ENCODE data around the gene SLC6A5. TPM values are rescaled to one million over a fixed set of nuclear protein-coding genes. Genes with fewer than 3 reads are reported as not detected.

Gene SLC6A5
- total RNA-seq, 1 experiment from 2014 or later = not detected

- Histone ChIP-seq H3K9ac (ENCODE audit: extremely low read depth, insufficient read length, low read length) (no peak overlapping the region), H4K20me1 (ENCODE audit: control insufficient read depth, insufficient read depth, insufficient read length) (no peaks in the 10 kb centered on the region), H2BK12ac (ENCODE audit: insufficient read length, low read depth, low read length) (no peak overlapping the region), H3K4me1 (ENCODE audit: insufficient read depth, low read length) (no peaks in the 10 kb centered on the region), H2BK5ac (ENCODE audit: insufficient read length, low read length) (no peak overlapping the region), H2AFZ (ENCODE audit: low read length) (no peak overlapping the region), H3K4ac (ENCODE audit: low read depth, low read length) (no peak overlapping the region), H2BK15ac (ENCODE audit: low read depth, low read length) (no peak overlapping the region), H3K23me2 (ENCODE audit: insufficient read length, low read depth, low read length, poor library complexity, severe bottlenecking) (no peaks in the 10 kb centered on the region), H3K27ac (ENCODE audit: insufficient read length, low read depth, low read length) (no peak overlapping the region), H2AK5ac (ENCODE audit: insufficient read length, low read length) (no peak overlapping the region), H3K4me2 (ENCODE audit: insufficient read depth, insufficient read length, low read length) (peak overlapping the region; percentile 41), H3K27me3 (ENCODE audit: insufficient read depth, low read length) (peaks cover 68% of the 10 kb centered on the region), H3K23ac (ENCODE audit: insufficient read length, low read depth, low read length) (no peak overlapping the region), H3K14ac (ENCODE audit: insufficient read depth, low read length) (no peak overlapping the region; the same call in 1 of the 2 replicates), H3K18ac (ENCODE audit: insufficient read length, low read depth, low read length) (no peak overlapping the region), H3K56ac (ENCODE audit: insufficient read length, low read depth, low read length) (no peak overlapping the region), H4K91ac (ENCODE audit: insufficient read length, low read depth, low read length) (no peak overlapping the region), H3K79me2 (ENCODE audit: insufficient read depth, low read length) (no peaks in the 10 kb centered on the region), H4K5ac (ENCODE audit: insufficient read length, low read depth, low read length) (no peak overlapping the region), H3K9me3 (ENCODE audit: control insufficient read depth, low read depth, low read length) (no peaks in the 10 kb centered on the region), H4K8ac (replicated peaks; ENCODE audit: insufficient read length, low read depth, low read length) (no peak overlapping the region), H2BK120ac (ENCODE audit: low read depth, low read length, poor library complexity, severe bottlenecking) (no peak overlapping the region), H3T11ph (ENCODE audit: low read length) (no peak overlapping the region), H2BK20ac (ENCODE audit: low read depth, low read length, poor library complexity, severe bottlenecking) (no peak overlapping the region), H3K79me1 (ENCODE audit: insufficient read depth, low read depth, low read length, poor library complexity, severe bottlenecking) (no peaks in the 10 kb centered on the region)
- Mint-ChIP-seq H3K9me3 (peaks cover 0 to 13% of the 10 kb centered on the region in 2 experiments; a peak in 2 of 5 replicates), H3K4me1 (peaks cover 10 to 38% of the 10 kb centered on the region in 2 experiments), H3K27me3 (ENCODE audit: low read depth) (peaks cover 93% of the 10 kb centered on the region), H3K4me3 (peak overlapping the region in 1 of 2 experiments; percentile 55; a peak in 1 of 5 replicates), H3K36me3 (ENCODE audit: insufficient read depth in 1 of 3, low read depth in 3 of 3) (no peaks in the 10 kb centered on the region; a peak in 1 of 7 replicates), H3K27ac (no peak overlapping the region)
- TF ChIP-seq, protein P1, sequence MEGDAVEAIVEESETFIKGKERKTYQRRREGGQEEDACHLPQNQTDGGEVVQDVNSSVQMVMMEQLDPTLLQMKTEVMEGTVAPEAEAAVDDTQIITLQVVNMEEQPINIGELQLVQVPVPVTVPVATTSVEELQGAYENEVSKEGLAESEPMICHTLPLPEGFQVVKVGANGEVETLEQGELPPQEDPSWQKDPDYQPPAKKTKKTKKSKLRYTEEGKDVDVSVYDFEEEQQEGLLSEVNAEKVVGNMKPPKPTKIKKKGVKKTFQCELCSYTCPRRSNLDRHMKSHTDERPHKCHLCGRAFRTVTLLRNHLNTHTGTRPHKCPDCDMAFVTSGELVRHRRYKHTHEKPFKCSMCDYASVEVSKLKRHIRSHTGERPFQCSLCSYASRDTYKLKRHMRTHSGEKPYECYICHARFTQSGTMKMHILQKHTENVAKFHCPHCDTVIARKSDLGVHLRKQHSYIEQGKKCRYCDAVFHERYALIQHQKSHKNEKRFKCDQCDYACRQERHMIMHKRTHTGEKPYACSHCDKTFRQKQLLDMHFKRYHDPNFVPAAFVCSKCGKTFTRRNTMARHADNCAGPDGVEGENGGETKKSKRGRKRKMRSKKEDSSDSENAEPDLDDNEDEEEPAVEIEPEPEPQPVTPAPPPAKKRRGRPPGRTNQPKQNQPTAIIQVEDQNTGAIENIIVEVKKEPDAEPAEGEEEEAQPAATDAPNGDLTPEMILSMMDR (conservative IDR thresholded peaks at IDR 0.05) = peak; percentile 32; the same call in 2 of the 3 replicates
- no CpG with 5 or more reads among the region's 63 CpGs for whole genome bisulfite sequencing (ENCODE audit: extremely low coverage, insufficient read length, low lambda C conversion rate)
- DNase-seq = peak; percentile 55
Observed at GRCh38 chr11:20601221-20601914, 2.0 kb downstream of the SLC6A5 start.

Data from H9 (cell line).